GM12878 (cell line): ENCODE results near the gene SLC25A13. TPM values are rescaled to one million over a fixed set of nuclear protein-coding genes. Genes with fewer than 3 reads are reported as not detected.

Experiments
- ATAC-seq: fragments of 200-7000 bp; cut with Tn5 transposase; 3 replicates; pipeline ENCODE4 v1.9.1; 2020; ENCODE audit warnings: mild to moderate bottlenecking, moderate library complexity
- BruUV-seq: library from RNA; stranded (reverse); fragments of 400-500 nt; replicated peaks from 2 replicates; lab custom pipeline; 2021; lab: Mats Ljungman, UMichigan
- CTCF ChIA-PET: fragments of 300-600 bp; sonication (Branson Sonifier 250); formaldehyde crosslinking; extraction: SDS; loops from one replicate; lab custom pipeline; 2021; ENCODE audit warnings: inconsistent platforms; lab: Yijun Ruan, JAX
- POLR2A ChIA-PET: fragments of 350-600 bp; formaldehyde crosslinking; extraction: SDS; loops from one replicate; lab custom pipeline; 2021; ENCODE audit warnings: inconsistent platforms; lab: Charles Lee
- RAD21 ChIA-PET: fragments of 300-600 bp; sonication (Branson Sonifier 250); formaldehyde crosslinking; loops from one replicate; lab custom pipeline; 2023; ENCODE audit warnings: antibody characterized with exemption; ENCODE audit not compliant: unreplicated experiment; lab: Charles Lee
- SMC1A ChIA-PET: fragments of 300-600 bp; sonication (Branson Sonifier 250); formaldehyde crosslinking; loops from one replicate; lab custom pipeline; 2023; ENCODE audit not compliant: unreplicated experiment, uncharacterized antibody; lab: Charles Lee
- DNase-seq: peaks from one replicate; pipeline ENCODE4 v3.0.0-alpha.2; 2011; ENCODE audit warnings: low read depth, low spot score
- FAIRE-seq: peaks from 3 replicates; lab custom pipeline; 2011; peaks lifted over from hg19 to GRCh38; lab: Jason Lieb, UNC
- H2AFZ ChIP-seq: 2 replicates; pipeline ENCODE4 v1.6.0; 2011; ENCODE audit warnings: low read depth, low read length, control low read depth; ENCODE audit not compliant: control insufficient read depth
- H3K27ac ChIP-seq: 2 replicates; pipeline ENCODE4 v1.5.1; 2011; ENCODE audit warnings: control low read depth; ENCODE audit not compliant: control insufficient read depth, insufficient read depth
- H3K27me3 ChIP-seq, 2 experiments: replicated peaks in 1 of 2; 2 replicates each; pipeline versions ENCODE4 v1.6.0 to v1.6.1; 2011; ENCODE audit warnings: low read length in 1 of 2; ENCODE audit not compliant: control insufficient read depth in 2 of 2, insufficient read depth in 2 of 2
- H3K36me3 ChIP-seq, 2 experiments: 2 replicates each; pipeline ENCODE4 v1.5.1; 2011; ENCODE audit warnings: low read length in 1 of 2; ENCODE audit not compliant: control insufficient read depth in 2 of 2, insufficient read depth in 2 of 2
- H3K4me1 ChIP-seq: 2 replicates; pipeline ENCODE4 v1.6.1; 2011; ENCODE audit warnings: mild to moderate bottlenecking, low read length, moderate library complexity, mixed read lengths; ENCODE audit not compliant: control insufficient read depth, insufficient read depth
- H3K4me2 ChIP-seq: 2 replicates; pipeline ENCODE4 v1.6.0; 2011; ENCODE audit warnings: control low read depth; ENCODE audit not compliant: control insufficient read depth, insufficient read depth
- H3K4me3 ChIP-seq: fragments of 200-600 bp; sonication (generic); 2 replicates; pipeline ENCODE4 v1.5.1; 2016
- H3K79me2 ChIP-seq: 2 replicates; pipeline ENCODE4 v1.6.0; 2011; ENCODE audit warnings: low read length; ENCODE audit not compliant: control insufficient read depth, insufficient read depth
- H3K9ac ChIP-seq: 2 replicates; pipeline ENCODE4 v1.8.0; 2011; ENCODE audit warnings: low read length, control low read depth, mixed read lengths; ENCODE audit not compliant: control insufficient read depth, insufficient read depth
- H3K9me3 ChIP-seq: replicated peaks from 3 replicates; pipeline ENCODE4 v1.5.1; 2011; ENCODE audit warnings: mild to moderate bottlenecking, low read length; ENCODE audit not compliant: control insufficient read depth, insufficient read depth
- H4K20me1 ChIP-seq: 2 replicates; pipeline ENCODE4 v1.6.0; 2011; ENCODE audit not compliant: control insufficient read depth, insufficient read depth
- CBX3 ChIP-seq: fragments of 200-600 bp; sonication (generic); IDR thresholded peaks from 2 replicates; pipeline ENCODE4 v1.6.1; 2016; ENCODE audit warnings: low read depth, borderline replicate concordance
- CHD2 ChIP-seq: IDR thresholded peaks from 2 replicates; pipeline ENCODE4 v1.6.1; 2011; ENCODE audit warnings: low read depth, low read length, improper control_type of control experiment, borderline replicate concordance
- GATAD2B ChIP-seq: fragments of 450-650 bp; conservative IDR thresholded peaks from 2 replicates; pipeline ENCODE4 v1.6.1; 2017; ENCODE audit warnings: low read depth, mild to moderate bottlenecking, moderate library complexity
- HDGF ChIP-seq: fragments of 450-650 bp; IDR thresholded peaks from 2 replicates; pipeline ENCODE4 v1.6.1; 2016; ENCODE audit warnings: antibody characterized with exemption
- MEF2B ChIP-seq: fragments of 450-650 bp; IDR thresholded peaks from 2 replicates; pipeline ENCODE4 v1.6.1; 2018; ENCODE audit warnings: mild to moderate bottlenecking, moderate library complexity; ENCODE audit not compliant: partially characterized antibody, poor library complexity, severe bottlenecking
- SIX5 ChIP-seq: IDR thresholded peaks from 2 replicates; pipeline ENCODE4 v1.6.1; 2011; ENCODE audit warnings: mild to moderate bottlenecking, low read depth, low read length, moderate library complexity; ENCODE audit not compliant: severe bottlenecking
- SMC3 ChIP-seq: IDR thresholded peaks from 2 replicates; pipeline ENCODE4 v1.6.1; 2011; ENCODE audit warnings: low read length, improper control_type of control experiment, borderline replicate concordance
- SREBF2 ChIP-seq: IDR thresholded peaks from 2 replicates; pipeline ENCODE4 v1.6.1; 2012; ENCODE audit warnings: mild to moderate bottlenecking, low read length
- STAT1 ChIP-seq: fragments of 450-650 bp; conservative IDR thresholded peaks from 2 replicates; pipeline ENCODE4 v1.6.1; 2014; ENCODE audit warnings: antibody characterized with exemption, mild to moderate bottlenecking
- WRNIP1 ChIP-seq: IDR thresholded peaks from 2 replicates; pipeline ENCODE4 v1.6.1; 2011; ENCODE audit warnings: low read depth, low read length, improper control_type of control experiment, borderline replicate concordance
- WGBS: methylation state at CpG from one replicate; pipeline ENCODE4 v1.1.6; 2016; ENCODE audit warnings: low lambda C conversion rate; ENCODE audit not compliant: insufficient replicate concordance, insufficient coverage; ENCODE audit errors: missing lambda C conversion rate; 5-methylcytosine and 5-hydroxymethylcytosine counted together
- in situ Hi-C: fragments of 300-500 bp; cut with MboI; formaldehyde crosslinking; loops from 9 replicates; pipeline ENCODE4 v1.14.3; 2018; ENCODE audit warnings: mixed read lengths
- intact Hi-C: fragments of 100-400 bp; cut with micrococcal nuclease; formaldehyde crosslinking; loops from one replicate; pipeline ENCODE4 v1.14.2; 2022; ENCODE audit not compliant: unreplicated experiment
- polyA plus RNA-seq, 11 experiments: library from polyadenylated mRNA; depleted of rRNA in 4 of 11; unstranded in 6 of 11; stranded (reverse) in 5 of 11; fragments of >200 nt; fragmentation: Nextera tagmentation in 4 of 11; fragmentation: Illumina TruSeq in 1 of 11; extraction: Ambion mirVana in 4 of 11; extraction: Trizol in 1 of 11; gene quantifications; 1 replicate in 1 of 11; 2 replicates in 10 of 11; pipeline versions ENCODE4 v1.2.1 to v1.2.3, GENCODE V29; 2011 to 2016; ENCODE audit warnings: inconsistent platforms in 2 of 11, missing spikeins in 2 of 11, low read depth in 1 of 11
- total RNA-seq, 4 experiments: library from RNA; depleted of rRNA in 3 of 4; stranded (reverse); fragments of >200 nt in 3 of 4; fragmentation: Illumina TruSeq in 1 of 4; extraction: Trizol in 1 of 4; gene quantifications; 2 replicates each; pipeline versions ENCODE4 v1.2.1 to v1.2.3, GENCODE V29; 2013 to 2021
- TF ChIP-seq, protein P1 (sequence below): fragments of 450-650 bp; IDR thresholded peaks from 2 replicates; pipeline ENCODE4 v1.6.1; 2016; ENCODE audit warnings: mild to moderate bottlenecking, moderate library complexity, borderline replicate concordance
- TF ChIP-seq, protein P2 (sequence below): fragments of 450-650 bp; IDR thresholded peaks from 2 replicates; pipeline ENCODE4 v1.6.1; 2017; ENCODE audit warnings: antibody characterized with exemption, mild to moderate bottlenecking, moderate library complexity
- TF ChIP-seq, protein P3 (sequence below): IDR thresholded peaks from 2 replicates; pipeline ENCODE4 v1.6.1; 2012; ENCODE audit warnings: low read depth, low read length, improper control_type of control experiment
- TF ChIP-seq, protein P4 (sequence below): fragments of 450-650 bp; IDR thresholded peaks from 2 replicates; pipeline ENCODE4 v1.6.1; 2017; ENCODE audit warnings: borderline replicate concordance

SLC25A13 gene
- total and polyA plus RNA-seq, 10 of the 15 experiments (the other 5 are each of a cell fraction or from before 2014, with no cell fraction given) = 7.0 to 24.7 (median 18.6) TPM

DNA sequence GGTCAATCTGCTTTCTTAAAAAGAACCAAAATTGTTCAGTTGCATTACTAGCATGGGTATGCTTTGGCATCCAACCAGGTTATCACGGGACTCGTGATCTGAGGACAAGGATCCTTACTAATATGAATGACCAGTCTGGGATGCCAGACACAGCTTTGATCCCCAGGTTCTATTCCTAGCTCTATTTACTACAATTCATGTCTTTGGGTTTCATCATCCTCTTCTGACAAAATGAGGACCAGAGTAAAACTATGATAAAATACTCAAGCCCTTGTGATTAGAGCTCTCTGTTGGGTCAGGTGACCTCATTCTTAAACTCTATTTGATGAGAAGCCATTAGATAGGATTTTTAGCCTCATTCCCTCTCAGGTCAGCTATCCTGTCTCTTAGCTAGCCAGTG, 119.8 kb downstream of the SLC25A13 start (continued):
- no peak for TF ChIP-seq SIX5

DNA sequence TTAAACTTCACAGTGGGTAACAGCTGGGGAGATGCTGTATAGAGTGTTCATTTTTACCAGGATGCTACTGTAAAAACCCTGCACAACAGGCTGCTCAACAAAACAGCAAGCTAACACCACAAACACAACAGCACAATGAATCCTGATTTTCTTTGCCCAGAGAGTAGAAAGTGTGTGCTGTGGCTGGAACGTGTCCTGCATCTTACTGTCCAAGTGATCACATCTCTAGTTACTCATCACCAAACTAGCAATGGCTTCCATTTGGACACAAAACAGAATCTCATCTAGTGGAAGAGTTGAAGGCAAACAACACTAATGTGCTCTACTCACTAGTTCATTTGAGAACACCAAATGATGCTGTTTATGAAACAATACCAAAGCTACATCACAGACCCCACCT, 121.2 kb downstream of the SLC25A13 start:
- Histone ChIP-seq H3K9ac (no peak overlapping the region), H4K20me1 (no peaks in the 10 kb centered on the region), H3K27me3 (no peaks in the 10 kb centered on the region), H3K4me2 (no peak overlapping the region), H3K4me3 (no peak overlapping the region), H3K79me2 (no peaks in the 10 kb centered on the region), H3K9me3 (no peaks in the 10 kb centered on the region), H3K36me3 (peaks cover 0 to 2% of the 10 kb centered on the region in 2 experiments; a peak in 1 of 4 replicates), H3K27ac (no peak overlapping the region), H3K4me1 (no peaks in the 10 kb centered on the region), H2AFZ (no peak overlapping the region)
- intact Hi-C loops (no loop called here), in situ Hi-C loops (no loop called here)
- DNase-seq (no peak), FAIRE-seq (no peak), ATAC-seq (no peak)
- WGBS = 53% methylated on average over 1 of the region's 1 CpG
- BruUV-seq = no TSS peak
- RAD21 ChIA-PET = no interaction called here
- POLR2A ChIA-PET = no interaction called here
- CTCF ChIA-PET = no interaction called here
- SMC1A ChIA-PET = no interaction called here
- TF ChIP-seq WRNIP1 (no peak), STAT1 (no peak), SREBF2 (no peak), CHD2 (no peak), SMC3 (no peak), CBX3 (no peak), GATAD2B (no peak), HDGF (no peak), MEF2B (no peak)
- TF ChIP-seq, protein P1, sequence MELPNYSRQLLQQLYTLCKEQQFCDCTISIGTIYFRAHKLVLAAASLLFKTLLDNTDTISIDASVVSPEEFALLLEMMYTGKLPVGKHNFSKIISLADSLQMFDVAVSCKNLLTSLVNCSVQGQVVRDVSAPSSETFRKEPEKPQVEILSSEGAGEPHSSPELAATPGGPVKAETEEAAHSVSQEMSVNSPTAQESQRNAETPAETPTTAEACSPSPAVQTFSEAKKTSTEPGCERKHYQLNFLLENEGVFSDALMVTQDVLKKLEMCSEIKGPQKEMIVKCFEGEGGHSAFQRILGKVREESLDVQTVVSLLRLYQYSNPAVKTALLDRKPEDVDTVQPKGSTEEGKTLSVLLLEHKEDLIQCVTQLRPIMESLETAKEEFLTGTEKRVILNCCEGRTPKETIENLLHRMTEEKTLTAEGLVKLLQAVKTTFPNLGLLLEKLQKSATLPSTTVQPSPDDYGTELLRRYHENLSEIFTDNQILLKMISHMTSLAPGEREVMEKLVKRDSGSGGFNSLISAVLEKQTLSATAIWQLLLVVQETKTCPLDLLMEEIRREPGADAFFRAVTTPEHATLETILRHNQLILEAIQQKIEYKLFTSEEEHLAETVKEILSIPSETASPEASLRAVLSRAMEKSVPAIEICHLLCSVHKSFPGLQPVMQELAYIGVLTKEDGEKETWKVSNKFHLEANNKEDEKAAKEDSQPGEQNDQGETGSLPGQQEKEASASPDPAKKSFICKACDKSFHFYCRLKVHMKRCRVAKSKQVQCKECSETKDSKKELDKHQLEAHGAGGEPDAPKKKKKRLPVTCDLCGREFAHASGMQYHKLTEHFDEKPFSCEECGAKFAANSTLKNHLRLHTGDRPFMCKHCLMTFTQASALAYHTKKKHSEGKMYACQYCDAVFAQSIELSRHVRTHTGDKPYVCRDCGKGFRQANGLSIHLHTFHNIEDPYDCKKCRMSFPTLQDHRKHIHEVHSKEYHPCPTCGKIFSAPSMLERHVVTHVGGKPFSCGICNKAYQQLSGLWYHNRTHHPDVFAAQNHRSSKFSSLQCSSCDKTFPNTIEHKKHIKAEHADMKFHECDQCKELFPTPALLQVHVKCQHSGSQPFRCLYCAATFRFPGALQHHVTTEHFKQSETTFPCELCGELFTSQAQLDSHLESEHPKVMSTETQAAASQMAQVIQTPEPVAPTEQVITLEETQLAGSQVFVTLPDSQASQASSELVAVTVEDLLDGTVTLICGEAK = no peak
- TF ChIP-seq, protein P2, sequence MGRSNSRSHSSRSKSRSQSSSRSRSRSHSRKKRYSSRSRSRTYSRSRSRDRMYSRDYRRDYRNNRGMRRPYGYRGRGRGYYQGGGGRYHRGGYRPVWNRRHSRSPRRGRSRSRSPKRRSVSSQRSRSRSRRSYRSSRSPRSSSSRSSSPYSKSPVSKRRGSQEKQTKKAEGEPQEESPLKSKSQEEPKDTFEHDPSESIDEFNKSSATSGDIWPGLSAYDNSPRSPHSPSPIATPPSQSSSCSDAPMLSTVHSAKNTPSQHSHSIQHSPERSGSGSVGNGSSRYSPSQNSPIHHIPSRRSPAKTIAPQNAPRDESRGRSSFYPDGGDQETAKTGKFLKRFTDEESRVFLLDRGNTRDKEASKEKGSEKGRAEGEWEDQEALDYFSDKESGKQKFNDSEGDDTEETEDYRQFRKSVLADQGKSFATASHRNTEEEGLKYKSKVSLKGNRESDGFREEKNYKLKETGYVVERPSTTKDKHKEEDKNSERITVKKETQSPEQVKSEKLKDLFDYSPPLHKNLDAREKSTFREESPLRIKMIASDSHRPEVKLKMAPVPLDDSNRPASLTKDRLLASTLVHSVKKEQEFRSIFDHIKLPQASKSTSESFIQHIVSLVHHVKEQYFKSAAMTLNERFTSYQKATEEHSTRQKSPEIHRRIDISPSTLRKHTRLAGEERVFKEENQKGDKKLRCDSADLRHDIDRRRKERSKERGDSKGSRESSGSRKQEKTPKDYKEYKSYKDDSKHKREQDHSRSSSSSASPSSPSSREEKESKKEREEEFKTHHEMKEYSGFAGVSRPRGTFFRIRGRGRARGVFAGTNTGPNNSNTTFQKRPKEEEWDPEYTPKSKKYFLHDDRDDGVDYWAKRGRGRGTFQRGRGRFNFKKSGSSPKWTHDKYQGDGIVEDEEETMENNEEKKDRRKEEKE = no peak
- TF ChIP-seq, protein P3, sequence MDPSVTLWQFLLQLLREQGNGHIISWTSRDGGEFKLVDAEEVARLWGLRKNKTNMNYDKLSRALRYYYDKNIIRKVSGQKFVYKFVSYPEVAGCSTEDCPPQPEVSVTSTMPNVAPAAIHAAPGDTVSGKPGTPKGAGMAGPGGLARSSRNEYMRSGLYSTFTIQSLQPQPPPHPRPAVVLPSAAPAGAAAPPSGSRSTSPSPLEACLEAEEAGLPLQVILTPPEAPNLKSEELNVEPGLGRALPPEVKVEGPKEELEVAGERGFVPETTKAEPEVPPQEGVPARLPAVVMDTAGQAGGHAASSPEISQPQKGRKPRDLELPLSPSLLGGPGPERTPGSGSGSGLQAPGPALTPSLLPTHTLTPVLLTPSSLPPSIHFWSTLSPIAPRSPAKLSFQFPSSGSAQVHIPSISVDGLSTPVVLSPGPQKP = no peak
- TF ChIP-seq, protein P4, sequence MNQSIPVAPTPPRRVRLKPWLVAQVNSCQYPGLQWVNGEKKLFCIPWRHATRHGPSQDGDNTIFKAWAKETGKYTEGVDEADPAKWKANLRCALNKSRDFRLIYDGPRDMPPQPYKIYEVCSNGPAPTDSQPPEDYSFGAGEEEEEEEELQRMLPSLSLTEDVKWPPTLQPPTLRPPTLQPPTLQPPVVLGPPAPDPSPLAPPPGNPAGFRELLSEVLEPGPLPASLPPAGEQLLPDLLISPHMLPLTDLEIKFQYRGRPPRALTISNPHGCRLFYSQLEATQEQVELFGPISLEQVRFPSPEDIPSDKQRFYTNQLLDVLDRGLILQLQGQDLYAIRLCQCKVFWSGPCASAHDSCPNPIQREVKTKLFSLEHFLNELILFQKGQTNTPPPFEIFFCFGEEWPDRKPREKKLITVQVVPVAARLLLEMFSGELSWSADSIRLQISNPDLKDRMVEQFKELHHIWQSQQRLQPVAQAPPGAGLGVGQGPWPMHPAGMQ = no peak
